ENCODE measurements around the gene RNF224. TPM values are rescaled to one million over a fixed set of nuclear protein-coding genes. Genes with fewer than 3 reads are reported as not detected.

The RNF224 gene
- total RNA-seq, 4 donors from 2014 or later = 0.21 TPM; not detected in 3

DNA sequence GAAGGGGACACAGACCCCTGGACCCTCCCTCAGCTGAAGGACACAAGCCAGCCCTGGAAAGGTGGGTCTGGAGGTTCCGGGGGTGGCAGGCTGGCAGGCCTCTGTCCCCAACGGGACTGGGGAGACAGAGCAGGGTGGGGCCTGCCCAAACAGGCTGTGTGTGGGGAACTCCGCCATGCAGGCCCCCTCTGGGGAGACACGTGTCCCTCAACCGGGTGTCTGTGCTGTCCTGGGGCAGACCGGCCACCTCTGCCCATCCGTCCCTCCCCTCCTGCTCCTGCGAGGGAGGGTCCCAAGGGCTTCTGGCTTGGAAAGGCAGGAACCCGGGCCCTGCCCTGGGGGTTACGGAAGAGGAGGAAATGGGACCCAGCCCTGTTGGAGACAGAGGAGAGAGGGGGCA lies 4.8 kb downstream of the RNF224 start:
- H3K4me1 ChIP-seq = peaks cover 0 to 9% of the 10 kb centered on the region in 2 donors
- no peak overlapping the region for H3K4me3 ChIP-seq
- H3K9me3 ChIP-seq = no peaks in the 10 kb centered on the region
- peaks cover 9 to 29% of the 10 kb centered on the region in 2 donors for H3K27me3 ChIP-seq
- TF ChIP-seq POLR2A (IDR thresholded peaks at IDR 0.05) (no peak), CTCF (IDR thresholded peaks at IDR 0.05) (no peak)
- no peaks in the 10 kb centered on the region for H3K36me3 ChIP-seq
- intact Hi-C loops (cut with DNase I; ENCODE audit: low total_unique reads) = no loop called here
- DNase-seq = no peak
- no peak overlapping the region for H3K27ac ChIP-seq

GRCh38 chr9:137232510-137232909 lies 5.2 kb downstream of the RNF224 start:
- no peak for TF ChIP-seq POLR2A (IDR thresholded peaks at IDR 0.05)
- Histone ChIP-seq H3K4me3 (no peak overlapping the region), H3K36me3 (no peaks in the 10 kb centered on the region), H3K4me1 (peaks cover 0 to 9% of the 10 kb centered on the region in 2 donors), H3K27me3 (peaks cover 9 to 29% of the 10 kb centered on the region in 2 donors), H3K27ac (no peak overlapping the region), H3K9me3 (no peaks in the 10 kb centered on the region)
- intact Hi-C loops (cut with DNase I; ENCODE audit: low total_unique reads) = no loop called here
- no peak for DNase-seq

- Histone ChIP-seq H3K36me3 (no peaks in the 10 kb centered on the region), H3K4me3 (no peak overlapping the region), H3K4me1 (peaks cover 0 to 9% of the 10 kb centered on the region in 2 donors), H3K9me3 (no peaks in the 10 kb centered on the region), H3K27me3 (peaks cover 5 to 25% of the 10 kb centered on the region in 2 donors), H3K27ac (no peak overlapping the region)
- intact Hi-C loops (cut with DNase I; ENCODE audit: low total_unique reads) = no loop called here
- no peak for DNase-seq
- TF ChIP-seq CTCF (IDR thresholded peaks at IDR 0.05) = no peak
- TF ChIP-seq POLR2A (IDR thresholded peaks at IDR 0.05) = no peak
These were observed 6.1 kb downstream of the RNF224 start for GRCh38 chr9:137233143-137233980.

DNA sequence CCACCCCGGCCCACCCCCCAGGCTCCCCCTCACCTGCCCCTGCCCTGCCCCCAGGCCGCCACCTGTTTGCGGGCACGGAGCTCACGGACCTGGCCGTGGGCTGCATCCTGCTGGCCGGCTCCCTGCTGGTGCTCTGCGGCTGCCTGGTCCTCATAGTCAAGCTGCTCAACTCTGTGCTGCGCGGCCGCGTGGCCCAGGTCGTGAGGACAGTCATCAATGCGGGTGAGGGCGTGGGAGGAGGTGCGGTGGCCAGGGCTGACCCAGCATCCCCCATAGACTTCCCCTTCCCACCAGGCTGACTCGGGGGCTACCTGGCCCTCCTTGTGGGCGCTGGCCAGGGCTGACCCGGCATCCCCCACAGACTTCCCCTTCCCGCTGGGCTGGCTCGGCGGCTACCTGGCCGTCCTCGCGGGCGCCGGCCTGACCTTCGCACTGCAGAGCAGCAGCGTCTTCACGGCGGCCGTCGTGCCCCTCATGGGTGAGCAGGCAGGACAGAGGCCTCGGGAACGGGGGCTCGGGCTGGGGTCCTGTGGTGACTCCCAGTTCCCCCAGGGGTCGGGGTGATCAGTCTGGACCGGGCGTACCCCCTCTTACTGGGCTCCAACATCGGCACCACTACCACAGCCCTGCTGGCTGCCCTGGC lies 6.9 kb downstream of the RNF224 start:
- Histone ChIP-seq H3K36me3 (no peaks in the 10 kb centered on the region), H3K4me1 (peaks cover 0 to 9% of the 10 kb centered on the region in 2 donors), H3K27me3 (peaks cover 0 to 17% of the 10 kb centered on the region in 2 donors), H3K4me3 (no peak overlapping the region), H3K27ac (no peak overlapping the region), H3K9me3 (no peaks in the 10 kb centered on the region)
- TF ChIP-seq POLR2A (IDR thresholded peaks at IDR 0.05) (no peak), CTCF (IDR thresholded peaks at IDR 0.05) (no peak)
- intact Hi-C loops (cut with DNase I; ENCODE audit: low total_unique reads) = no loop called here
- no peak for DNase-seq

DNA sequence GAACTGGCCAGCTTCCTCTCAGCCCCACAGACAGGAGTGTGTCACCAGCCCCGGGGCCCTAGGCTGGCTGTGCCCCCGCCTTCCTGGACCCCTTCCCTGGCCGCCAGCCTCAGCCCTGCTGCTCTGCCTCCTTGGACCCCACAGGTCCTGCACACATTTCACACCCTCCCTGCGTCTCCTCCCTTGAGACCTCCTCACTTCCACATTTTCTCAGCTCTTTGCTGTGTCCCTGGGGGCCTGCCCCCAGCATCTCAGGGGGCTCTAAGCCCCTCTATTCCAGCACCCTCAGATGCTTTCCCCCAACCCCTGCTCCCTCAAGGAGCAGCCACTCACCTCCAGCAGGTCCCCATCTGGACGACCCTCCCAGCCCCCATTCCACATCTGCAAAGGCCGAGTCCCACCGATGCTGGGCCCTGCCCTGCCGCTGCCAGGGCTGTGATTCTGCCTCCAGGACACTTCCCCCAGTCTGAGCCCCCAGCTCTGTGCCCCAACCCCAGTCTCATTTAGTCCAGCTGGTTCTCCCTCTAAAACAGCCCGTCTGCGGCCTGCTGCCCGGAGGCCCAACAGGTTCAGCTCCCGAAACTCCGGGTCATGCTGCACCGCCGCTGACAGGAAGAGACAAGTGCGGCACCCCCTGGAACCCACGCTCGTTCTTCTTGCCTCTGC lies 7.6 kb downstream of the RNF224 start:
- peaks cover 0 to 10% of the 10 kb centered on the region in 2 donors for H3K27me3 ChIP-seq
- intact Hi-C loops (cut with DNase I; ENCODE audit: low total_unique reads) = no loop called here
- TF ChIP-seq POLR2A (IDR thresholded peaks at IDR 0.05) (no peak), CTCF (IDR thresholded peaks at IDR 0.05) (no peak)
- no peaks in the 10 kb centered on the region for H3K36me3 ChIP-seq
- no peak for DNase-seq
- no peak overlapping the region for H3K4me3 ChIP-seq
- H3K9me3 ChIP-seq = no peaks in the 10 kb centered on the region
- peaks cover 0 to 9% of the 10 kb centered on the region in 2 donors for H3K4me1 ChIP-seq
- H3K27ac ChIP-seq = no peak overlapping the region
